ENCODE measurements around the gene VAMP4. TPM values are rescaled to one million over a fixed set of nuclear protein-coding genes. Genes with fewer than 3 reads are reported as not detected.

VAMP4 gene
- total RNA-seq, 6 experiments from 2014 or later, result 3.9 to 7.9 (median 6.0) TPM

- TF ChIP-seq POLR2A (IDR thresholded peaks at IDR 0.05), result no peak
- TF ChIP-seq, protein P1, sequence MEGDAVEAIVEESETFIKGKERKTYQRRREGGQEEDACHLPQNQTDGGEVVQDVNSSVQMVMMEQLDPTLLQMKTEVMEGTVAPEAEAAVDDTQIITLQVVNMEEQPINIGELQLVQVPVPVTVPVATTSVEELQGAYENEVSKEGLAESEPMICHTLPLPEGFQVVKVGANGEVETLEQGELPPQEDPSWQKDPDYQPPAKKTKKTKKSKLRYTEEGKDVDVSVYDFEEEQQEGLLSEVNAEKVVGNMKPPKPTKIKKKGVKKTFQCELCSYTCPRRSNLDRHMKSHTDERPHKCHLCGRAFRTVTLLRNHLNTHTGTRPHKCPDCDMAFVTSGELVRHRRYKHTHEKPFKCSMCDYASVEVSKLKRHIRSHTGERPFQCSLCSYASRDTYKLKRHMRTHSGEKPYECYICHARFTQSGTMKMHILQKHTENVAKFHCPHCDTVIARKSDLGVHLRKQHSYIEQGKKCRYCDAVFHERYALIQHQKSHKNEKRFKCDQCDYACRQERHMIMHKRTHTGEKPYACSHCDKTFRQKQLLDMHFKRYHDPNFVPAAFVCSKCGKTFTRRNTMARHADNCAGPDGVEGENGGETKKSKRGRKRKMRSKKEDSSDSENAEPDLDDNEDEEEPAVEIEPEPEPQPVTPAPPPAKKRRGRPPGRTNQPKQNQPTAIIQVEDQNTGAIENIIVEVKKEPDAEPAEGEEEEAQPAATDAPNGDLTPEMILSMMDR (IDR thresholded peaks at IDR 0.05), result no peak
- intact Hi-C loops (cut with DNase I), result no loop called here
- H3K4me1 ChIP-seq, result no peaks in the 10 kb centered on the region
- ATAC-seq (no peak), DNase-seq (no peak)
- H3K27ac ChIP-seq, result no peak overlapping the region
- no peak overlapping the region for H3K4me3 ChIP-seq
- H3K27me3 ChIP-seq, result no peaks in the 10 kb centered on the region
- no peaks in the 10 kb centered on the region for H3K36me3 ChIP-seq
- no peaks in the 10 kb centered on the region for H3K9me3 ChIP-seq
- WGBS (ENCODE audit: insufficient coverage, low coverage, low lambda C conversion rate, missing lambda C conversion rate), result 78% methylated on average over 1 of the region's 1 CpG
These were observed 13.1 kb upstream of the VAMP4 start for GRCh38 chr1:171754971-171755370.

DNA sequence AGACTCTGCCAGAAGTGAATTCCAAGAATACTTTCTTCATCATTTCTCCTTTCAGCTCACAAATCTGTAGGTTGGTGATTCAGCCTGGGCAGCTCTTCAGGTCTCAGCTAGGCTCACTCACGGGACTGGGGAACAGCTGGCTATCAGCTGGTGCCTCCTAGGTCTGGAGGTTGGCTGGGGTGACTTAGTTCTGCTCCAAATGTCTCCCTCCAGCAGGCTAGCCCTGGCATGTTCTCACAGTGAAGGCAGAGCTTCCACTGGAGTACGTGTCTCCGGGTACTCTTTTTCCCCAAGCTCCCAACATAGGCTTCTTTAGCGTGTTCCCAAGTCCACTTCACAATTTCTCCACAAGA, 12.5 kb upstream of the VAMP4 start:
- DNase-seq, result no peak
- Histone ChIP-seq H3K36me3 (no peaks in the 10 kb centered on the region), H3K27ac (no peak overlapping the region), H3K4me1 (no peaks in the 10 kb centered on the region), H3K27me3 (no peaks in the 10 kb centered on the region), H3K9me3 (no peaks in the 10 kb centered on the region), H3K4me3 (no peak overlapping the region)
- no peak for ATAC-seq
- intact Hi-C loops (cut with DNase I), result no loop called here
- 76% methylated on average over 4 of the region's 4 CpGs for WGBS (ENCODE audit: insufficient coverage, low coverage, low lambda C conversion rate, missing lambda C conversion rate)
- TF ChIP-seq, protein P1 (IDR thresholded peaks at IDR 0.05), result no peak
- no peak for TF ChIP-seq POLR2A (IDR thresholded peaks at IDR 0.05)

- Histone ChIP-seq H3K27me3 (no peaks in the 10 kb centered on the region), H3K4me1 (no peaks in the 10 kb centered on the region), H3K36me3 (no peaks in the 10 kb centered on the region), H3K9me3 (no peaks in the 10 kb centered on the region), H3K4me3 (no peak overlapping the region), H3K27ac (no peak overlapping the region)
- DNase-seq (no peak), ATAC-seq (no peak)
- TF ChIP-seq, protein P1 (IDR thresholded peaks at IDR 0.05), result no peak
- TF ChIP-seq POLR2A (IDR thresholded peaks at IDR 0.05), result no peak
- intact Hi-C loops (cut with DNase I), result no loop called here
- WGBS (ENCODE audit: insufficient coverage, low coverage, low lambda C conversion rate, missing lambda C conversion rate), result 39% methylated on average over 4 of the region's 4 CpGs
These were observed 12.0 kb upstream of the VAMP4 start for GRCh38 chr1:171753685-171754352.

- intact Hi-C loops (cut with DNase I), result no loop called here
- TF ChIP-seq POLR2A (IDR thresholded peaks at IDR 0.05), result no peak
- TF ChIP-seq, protein P1 (IDR thresholded peaks at IDR 0.05), result no peak
- H3K9me3 ChIP-seq, result no peaks in the 10 kb centered on the region
- no peak for DNase-seq
- H3K4me1 ChIP-seq, result no peaks in the 10 kb centered on the region
- ATAC-seq, result no peak
- no peaks in the 10 kb centered on the region for H3K27me3 ChIP-seq
- H3K4me3 ChIP-seq, result no peak overlapping the region
- no peak overlapping the region for H3K27ac ChIP-seq
- 71% methylated on average over 2 of the region's 2 CpGs for WGBS (ENCODE audit: insufficient coverage, low coverage, low lambda C conversion rate, missing lambda C conversion rate)
- H3K36me3 ChIP-seq, result no peaks in the 10 kb centered on the region
These were observed 11.3 kb upstream of the VAMP4 start for GRCh38 chr1:171753182-171753581.

DNA sequence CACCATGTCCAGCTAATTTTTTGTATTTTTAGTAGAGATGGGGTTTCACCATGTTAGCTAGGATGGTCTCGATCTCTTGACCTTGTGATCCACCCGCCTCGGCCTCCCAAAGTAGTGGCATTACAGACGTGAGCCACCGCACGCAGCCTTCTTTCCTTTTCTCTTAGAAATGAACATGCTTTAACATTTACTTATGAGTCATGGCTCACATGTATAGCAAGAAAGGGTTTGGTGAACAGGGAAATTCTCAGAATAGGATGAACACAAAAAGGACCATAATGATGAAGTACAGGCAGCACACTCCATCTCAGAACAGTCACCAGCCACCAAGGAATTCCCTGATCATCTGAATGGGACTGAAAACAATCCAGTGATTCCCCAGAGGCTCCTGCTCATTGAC, 9.4 kb upstream of the VAMP4 start:
- intact Hi-C loops (cut with DNase I), result no loop called here
- Histone ChIP-seq H3K27ac (no peak overlapping the region), H3K4me1 (no peaks in the 10 kb centered on the region), H3K27me3 (no peaks in the 10 kb centered on the region), H3K4me3 (no peak overlapping the region), H3K9me3 (no peaks in the 10 kb centered on the region), H3K36me3 (no peaks in the 10 kb centered on the region)
- TF ChIP-seq, protein P1 (IDR thresholded peaks at IDR 0.05), result no peak
- TF ChIP-seq POLR2A (IDR thresholded peaks at IDR 0.05), result no peak
- DNase-seq (no peak), ATAC-seq (no peak)
- 83% methylated on average over 6 of the region's 6 CpGs for WGBS (ENCODE audit: insufficient coverage, low coverage, low lambda C conversion rate, missing lambda C conversion rate)
